ENCODE measurements around the gene ZC3H12D.

DNA sequence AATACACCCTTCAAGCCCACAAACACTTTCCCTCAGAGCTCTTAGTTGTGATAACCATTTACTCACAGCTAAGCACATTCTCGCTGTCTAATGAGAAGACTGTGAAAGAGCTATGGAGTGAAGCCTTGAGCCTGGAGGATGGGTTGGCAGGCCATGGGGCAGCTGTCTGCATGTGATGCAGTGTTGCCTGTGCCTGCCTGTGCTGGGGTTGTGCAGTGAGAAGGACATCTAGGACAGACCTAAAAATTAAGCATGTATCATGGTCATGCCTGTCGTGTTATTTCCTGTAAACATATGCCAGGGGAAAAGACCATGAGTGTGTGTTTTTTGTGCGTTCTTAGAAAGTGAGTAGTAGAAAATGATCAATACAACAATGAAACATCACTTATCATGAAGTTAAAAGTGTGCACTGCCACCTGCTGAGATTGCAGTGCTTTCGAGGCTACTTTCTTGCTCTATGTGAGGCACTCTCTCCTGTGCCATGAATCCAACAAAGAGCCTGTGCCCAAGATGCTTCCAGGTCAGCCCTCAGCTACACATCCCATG, 8.1 kb upstream of the ZC3H12D start:
- TF ChIP-seq JUND (CRISPR knock-in tag; IDR thresholded peaks at IDR 0.05): no peak
- TF ChIP-seq, protein P1, sequence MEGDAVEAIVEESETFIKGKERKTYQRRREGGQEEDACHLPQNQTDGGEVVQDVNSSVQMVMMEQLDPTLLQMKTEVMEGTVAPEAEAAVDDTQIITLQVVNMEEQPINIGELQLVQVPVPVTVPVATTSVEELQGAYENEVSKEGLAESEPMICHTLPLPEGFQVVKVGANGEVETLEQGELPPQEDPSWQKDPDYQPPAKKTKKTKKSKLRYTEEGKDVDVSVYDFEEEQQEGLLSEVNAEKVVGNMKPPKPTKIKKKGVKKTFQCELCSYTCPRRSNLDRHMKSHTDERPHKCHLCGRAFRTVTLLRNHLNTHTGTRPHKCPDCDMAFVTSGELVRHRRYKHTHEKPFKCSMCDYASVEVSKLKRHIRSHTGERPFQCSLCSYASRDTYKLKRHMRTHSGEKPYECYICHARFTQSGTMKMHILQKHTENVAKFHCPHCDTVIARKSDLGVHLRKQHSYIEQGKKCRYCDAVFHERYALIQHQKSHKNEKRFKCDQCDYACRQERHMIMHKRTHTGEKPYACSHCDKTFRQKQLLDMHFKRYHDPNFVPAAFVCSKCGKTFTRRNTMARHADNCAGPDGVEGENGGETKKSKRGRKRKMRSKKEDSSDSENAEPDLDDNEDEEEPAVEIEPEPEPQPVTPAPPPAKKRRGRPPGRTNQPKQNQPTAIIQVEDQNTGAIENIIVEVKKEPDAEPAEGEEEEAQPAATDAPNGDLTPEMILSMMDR (CRISPR knock-in tag; IDR thresholded peaks at IDR 0.05): 0 out of 2 replicates have a peak, but pooled peaks have one; percentile 3
- no peak for TF ChIP-seq EZH2 (conservative IDR thresholded peaks at IDR 0.05; ENCODE audit: low read depth, low read length)
- no peak for TF ChIP-seq HIVEP1 (CRISPR knock-in tag; IDR thresholded peaks at IDR 0.05)
- no peak for TF ChIP-seq NFYB (CRISPR knock-in tag; IDR thresholded peaks at IDR 0.05)

Data from HepG2 (cell line).